Measurements from ENCODE around the gene SCIN.

- TF ChIP-seq CTCF (IDR thresholded peaks at IDR 0.05) (no peak), POLR2A (IDR thresholded peaks at IDR 0.05) (no peak)
Measured at GRCh38 chr7:12629816-12630512, 59.4 kb downstream of the SCIN start.

Data from adrenal gland (tissue), 5 donors.